ENCODE measurements around the gene TSSC4.

The TSSC4 gene

GRCh38 chr11:2402106-2402505 lies 1.6 kb downstream of the TSSC4 start:
- DNase-seq: no peak

- DNase-seq: no peak
Measured at GRCh38 chr11:2402890-2403645, 2.5 kb downstream of the TSSC4 start.

- DNase-seq: no peak
Measured at GRCh38 chr11:2404735-2405196, 4.2 kb downstream of the TSSC4 start.

- no peak for DNase-seq
Measured at GRCh38 chr11:2406451-2406850, 5.9 kb downstream of the TSSC4 start.

- DNase-seq: no peak
Measured at GRCh38 chr11:2406878-2407410, 6.4 kb downstream of the TSSC4 start.

GRCh38 chr11:2408671-2409070 lies 8.1 kb downstream of the TSSC4 start:
- no peak for DNase-seq

GRCh38 chr11:2409126-2409525 lies 8.6 kb downstream of the TSSC4 start:
- DNase-seq: no peak

- no peak for DNase-seq
Measured at GRCh38 chr11:2409611-2410468, 9.3 kb downstream of the TSSC4 start.

GRCh38 chr11:2410616-2411015 lies 10.1 kb downstream of the TSSC4 start:
- DNase-seq: no peak

GRCh38 chr11:2411446-2412305 lies 11.1 kb downstream of the TSSC4 start:
- no peak for DNase-seq

GRCh38 chr11:2412323-2412722 lies 11.8 kb downstream of the TSSC4 start:
- DNase-seq: no peak

- no peak for DNase-seq
Measured at GRCh38 chr11:2413742-2414579, 13.4 kb downstream of the TSSC4 start.

- DNase-seq: no peak
Measured at GRCh38 chr11:2414616-2415015, 14.1 kb downstream of the TSSC4 start.

- no peak for DNase-seq
Measured at GRCh38 chr11:2415171-2415570, 14.6 kb downstream of the TSSC4 start.

GRCh38 chr11:2415601-2416380 lies 15.2 kb downstream of the TSSC4 start:
- DNase-seq: no peak

- no peak for DNase-seq
Measured at GRCh38 chr11:2416765-2417164, 16.2 kb downstream of the TSSC4 start.

GRCh38 chr11:2417856-2418692 lies 17.5 kb downstream of the TSSC4 start:
- DNase-seq: no peak

GRCh38 chr11:2418693-2419360 lies 18.3 kb downstream of the TSSC4 start:
- DNase-seq: no peak
